SK-N-SH (cell line): ENCODE measurements around the gene FAM83F. TPM values are rescaled to one million over a fixed set of nuclear protein-coding genes. Genes with fewer than 3 reads are reported as not detected.

Experiments
- CTCF ChIA-PET: fragments of 300-600, 350-600 bp; formaldehyde crosslinking; extraction: SDS; loops from one replicate; lab custom pipeline; 2021; lab: Yijun Ruan, JAX
- POLR2A ChIA-PET: fragments of 350-600 bp; sonication (Branson Sonifier 250); formaldehyde crosslinking; extraction: SDS; loops from one replicate; lab custom pipeline; 2020; ENCODE audit warnings: antibody characterized with exemption, inconsistent platforms; lab: Yijun Ruan, JAX
- DNase-seq: peaks from one replicate; pipeline ENCODE4 v3.0.0; 2012
- H2AFZ ChIP-seq: fragments of 200-600 bp; sonication (generic); 2 replicates; pipeline ENCODE4 v1.8.1; 2016; ENCODE audit warnings: antibody characterized with exemption, mild to moderate bottlenecking, low read depth
- H3F3A ChIP-seq: fragments of 200-600 bp; sonication (generic); replicated peaks from 2 replicates; pipeline ENCODE3; 2016; ENCODE audit warnings: antibody characterized with exemption, mild to moderate bottlenecking; ENCODE audit not compliant: insufficient read depth
- H3K27ac ChIP-seq, 2 experiments: fragments of 200-500 bp in 1 of 2; fragments of 200-600 bp in 1 of 2; sonication (Bioruptor generic) in 1 of 2; sonication (generic), shearing (Covaris generic) in 1 of 2; 2 replicates each; pipeline versions ENCODE4 v1.5.1 to v1.6.1; 2014 to 2016; ENCODE audit warnings: low read depth in 2 of 2, inconsistent platforms in 1 of 2, low read length in 1 of 2, mild to moderate bottlenecking in 1 of 2, mixed read lengths in 1 of 2
- H3K27me3 ChIP-seq: fragments of 200-600 bp; sonication (generic), shearing (Covaris generic); 2 replicates; pipeline ENCODE4 v1.6.1; 2016; ENCODE audit warnings: mixed run types; ENCODE audit not compliant: insufficient read depth
- H3K36me3 ChIP-seq, 2 experiments: fragments of 200-500 bp in 1 of 2; fragments of 200-600 bp in 1 of 2; sonication (Bioruptor generic) in 1 of 2; sonication (generic) in 1 of 2; replicated peaks in 1 of 2; 2 replicates each; pipeline versions ENCODE3 to v1.5.1; 2014 to 2016; ENCODE audit warnings: low read length in 1 of 2, mild to moderate bottlenecking in 1 of 2; ENCODE audit not compliant: insufficient read depth in 2 of 2, control insufficient read depth in 1 of 2
- H3K4me1 ChIP-seq, 2 experiments: fragments of 200-500 bp in 1 of 2; fragments of 200-600 bp in 1 of 2; sonication (Bioruptor generic) in 1 of 2; sonication (generic), shearing (Covaris generic) in 1 of 2; 2 replicates each; pipeline versions ENCODE4 v1.5.1 to v1.6.1; 2014 to 2016; ENCODE audit warnings: low read depth in 1 of 2, low read length in 1 of 2, mixed run types in 1 of 2; ENCODE audit not compliant: insufficient read depth in 2 of 2, control insufficient read depth in 1 of 2
- H3K4me2 ChIP-seq: fragments of 200-600 bp; sonication (generic), shearing (Covaris generic); 2 replicates; pipeline ENCODE4 v1.6.1; 2017; ENCODE audit warnings: mixed run types
- H3K4me3 ChIP-seq, 2 experiments: fragments of 200-500 bp in 1 of 2; fragments of 200-600 bp in 1 of 2; sonication (Bioruptor generic) in 1 of 2; sonication (generic), shearing (Covaris generic) in 1 of 2; 2 replicates each; pipeline versions ENCODE4 v1.5.1 to v1.8.1; 2014 to 2016; ENCODE audit warnings: low read depth in 2 of 2, inconsistent platforms in 1 of 2, low read length in 1 of 2, mild to moderate bottlenecking in 1 of 2, mixed read lengths in 1 of 2, moderate library complexity in 1 of 2
- H3K79me2 ChIP-seq: fragments of 200-600 bp; sonication (generic); 2 replicates; pipeline ENCODE4 v1.8.1; 2017; ENCODE audit warnings: mild to moderate bottlenecking; ENCODE audit not compliant: insufficient read depth
- H3K9ac ChIP-seq: fragments of 200-600 bp; sonication (generic); 2 replicates; pipeline ENCODE4 v1.6.1; 2017; ENCODE audit warnings: mixed run types
- H3K9me2 ChIP-seq: fragments of 200-600 bp; sonication (generic); 2 replicates; pipeline ENCODE4 v1.6.1; 2017; ENCODE audit warnings: mixed run types
- H3K9me3 ChIP-seq: fragments of 200-600 bp; sonication (generic); 2 replicates; pipeline ENCODE4 v1.6.1; 2017; ENCODE audit warnings: mixed run types, mild to moderate bottlenecking, moderate library complexity
- H4K20me1 ChIP-seq: fragments of 200-600 bp; sonication (generic); 2 replicates; pipeline ENCODE4 v1.6.1; 2017; ENCODE audit warnings: mild to moderate bottlenecking, mixed run types; ENCODE audit not compliant: insufficient read depth
- CHD2 ChIP-seq: fragments of 150-350 bp; IDR thresholded peaks from 2 replicates; pipeline ENCODE4 v1.6.1; 2018; ENCODE audit warnings: low read length; ENCODE audit not compliant: partially characterized antibody
- ELF1 ChIP-seq: IDR thresholded peaks from 2 replicates; pipeline ENCODE4 v1.4.0; 2012
- EP300 ChIP-seq, 2 experiments: IDR thresholded peaks; 2 replicates each; pipeline versions ENCODE4 v1.4.0 to v1.6.1; 2012; ENCODE audit warnings: borderline replicate concordance in 1 of 2, low read depth in 1 of 2, low read length in 1 of 2
- FOSL2 ChIP-seq: IDR thresholded peaks from 2 replicates; pipeline ENCODE4 v1.4.0; 2012; ENCODE audit warnings: low read depth, mild to moderate bottlenecking, moderate library complexity, borderline replicate concordance
- FOXM1 ChIP-seq: IDR thresholded peaks from 2 replicates; pipeline ENCODE4 v1.4.0; 2012; ENCODE audit warnings: low read depth, mild to moderate bottlenecking
- MXI1 ChIP-seq: IDR thresholded peaks from 2 replicates; pipeline ENCODE4 v1.6.1; 2012; ENCODE audit warnings: mild to moderate bottlenecking, low read depth, low read length, improper control_type of control experiment
- RCOR1 ChIP-seq: fragments of 150-350 bp; IDR thresholded peaks from 2 replicates; pipeline ENCODE4 v1.6.1; 2017; ENCODE audit warnings: antibody characterized with exemption, low read length
- RFX5 ChIP-seq: IDR thresholded peaks from 2 replicates; pipeline ENCODE4 v1.6.1; 2012; ENCODE audit warnings: mild to moderate bottlenecking, improper control_type of control experiment, low read length
- SIN3A ChIP-seq: IDR thresholded peaks from 2 replicates; pipeline ENCODE4 v1.6.1; 2012; ENCODE audit warnings: low read depth, mild to moderate bottlenecking, low read length, moderate library complexity, borderline replicate concordance
- TAF1 ChIP-seq: IDR thresholded peaks from 2 replicates; pipeline ENCODE4 v1.6.1; 2012; ENCODE audit warnings: low read depth, mild to moderate bottlenecking, low read length, moderate library complexity, borderline replicate concordance
- TCF12 ChIP-seq: IDR thresholded peaks from 2 replicates; pipeline ENCODE4 v1.4.0; 2012
- TEAD4 ChIP-seq: IDR thresholded peaks from 2 replicates; pipeline ENCODE4 v1.4.0; 2012; ENCODE audit warnings: mild to moderate bottlenecking, borderline replicate concordance; ENCODE audit not compliant: insufficient read depth
- YY1 ChIP-seq: IDR thresholded peaks from 2 replicates; pipeline ENCODE4 v1.4.0; 2012; ENCODE audit warnings: low read depth, mild to moderate bottlenecking
- WGBS: methylation state at CpG from one replicate; pipeline ENCODE4 v1.1.6; 2017; ENCODE audit warnings: low lambda C conversion rate; 5-methylcytosine and 5-hydroxymethylcytosine counted together
- polyA plus RNA-seq, 3 experiments: library from polyadenylated mRNA; depleted of rRNA; stranded (reverse); fragments of >200 nt; gene quantifications; 2 replicates each; pipeline ENCODE4 v1.2.3, GENCODE V29; 2012
- TF ChIP-seq, protein P1 (sequence below): fragments of 150-350 bp; IDR thresholded peaks from 2 replicates; pipeline ENCODE4 v1.6.1; 2016; ENCODE audit warnings: mild to moderate bottlenecking, low read depth, low read length
- TF ChIP-seq, protein P2 (sequence below): IDR thresholded peaks from 2 replicates; pipeline ENCODE4 v1.4.0; 2012; ENCODE audit warnings: low read depth, borderline replicate concordance
- TF ChIP-seq, protein P3 (sequence below): fragments of 200-600 bp; sonication (generic); IDR thresholded peaks from 2 replicates; pipeline ENCODE4 v1.6.1; 2017; ENCODE audit warnings: antibody characterized with exemption, mild to moderate bottlenecking, moderate library complexity
- TF ChIP-seq, protein P4 (sequence below): fragments of 150-350 bp; IDR thresholded peaks from 2 replicates; pipeline ENCODE4 v1.6.1; 2017; ENCODE audit warnings: antibody characterized with exemption, low read length, low read depth, borderline replicate concordance

Gene FAM83F
- polyA plus RNA-seq, 1 of the 3 experiments (the other 2 are of a cell fraction), result not detected

DNA sequence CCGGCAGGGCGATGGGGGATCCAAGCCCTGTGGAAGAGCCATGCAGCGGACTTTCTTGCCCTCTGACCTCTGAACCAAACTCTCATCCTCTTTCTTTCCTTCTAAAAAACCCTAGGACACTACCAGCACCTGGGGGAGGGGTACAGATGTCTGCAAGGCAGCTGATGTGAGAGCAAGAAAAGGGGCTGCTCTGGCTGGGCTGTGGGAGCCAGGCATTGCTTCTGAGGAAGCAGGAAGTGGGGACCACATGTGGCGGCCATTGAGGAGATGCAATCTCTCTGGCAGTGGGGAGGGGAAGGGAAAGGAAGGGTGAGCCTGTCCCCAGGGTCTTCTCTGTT lies 36.0 kb downstream of the FAM83F start:
- Histone ChIP-seq H3K4me1 (peaks cover 0 to 11% of the 10 kb centered on the region in 2 experiments; a peak in 1 of 4 replicates), H3K4me3 (no peak overlapping the region), H3K27me3 (no peaks in the 10 kb centered on the region), H3K9ac (no peak overlapping the region), H3K36me3 (no peaks in the 10 kb centered on the region), H3F3A (no peaks in the 10 kb centered on the region), H3K79me2 (no peaks in the 10 kb centered on the region), H2AFZ (no peak overlapping the region), H3K9me2 (no peaks in the 10 kb centered on the region), H3K27ac (no peak overlapping the region), H3K9me3 (no peaks in the 10 kb centered on the region), H4K20me1 (no peaks in the 10 kb centered on the region), H3K4me2 (no peak overlapping the region)
- CTCF ChIA-PET, result interaction anchor here (3.2 kb wide), 1 partner anchor 496 kb away, joined by 17 read pairs; no protein-coding TSS in a partner anchor
- POLR2A ChIA-PET, result interaction anchor here (1.3 kb wide), 1 partner anchor 14 kb away, joined by 4 read pairs; no protein-coding TSS in a partner anchor
- WGBS, result 80% methylated on average over 2 of the region's 4 CpGs
- DNase-seq, result no peak
- no peak for TF ChIP-seq CHD2
- TF ChIP-seq TCF12, result no peak
- no peak for TF ChIP-seq FOXM1
- TF ChIP-seq ELF1, result no peak
- TF ChIP-seq FOSL2, result no peak
- TF ChIP-seq YY1, result no peak
- TF ChIP-seq, protein P1, sequence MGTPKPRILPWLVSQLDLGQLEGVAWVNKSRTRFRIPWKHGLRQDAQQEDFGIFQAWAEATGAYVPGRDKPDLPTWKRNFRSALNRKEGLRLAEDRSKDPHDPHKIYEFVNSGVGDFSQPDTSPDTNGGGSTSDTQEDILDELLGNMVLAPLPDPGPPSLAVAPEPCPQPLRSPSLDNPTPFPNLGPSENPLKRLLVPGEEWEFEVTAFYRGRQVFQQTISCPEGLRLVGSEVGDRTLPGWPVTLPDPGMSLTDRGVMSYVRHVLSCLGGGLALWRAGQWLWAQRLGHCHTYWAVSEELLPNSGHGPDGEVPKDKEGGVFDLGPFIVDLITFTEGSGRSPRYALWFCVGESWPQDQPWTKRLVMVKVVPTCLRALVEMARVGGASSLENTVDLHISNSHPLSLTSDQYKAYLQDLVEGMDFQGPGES, result no peak
- no peak for TF ChIP-seq RFX5
- TF ChIP-seq EP300 (IDR thresholded peaks at IDR 0.05; ENCODE audit: borderline replicate concordance in 1 of 2, low read depth in 1 of 2, low read length in 1 of 2), result no peak
- TF ChIP-seq, protein P2, sequence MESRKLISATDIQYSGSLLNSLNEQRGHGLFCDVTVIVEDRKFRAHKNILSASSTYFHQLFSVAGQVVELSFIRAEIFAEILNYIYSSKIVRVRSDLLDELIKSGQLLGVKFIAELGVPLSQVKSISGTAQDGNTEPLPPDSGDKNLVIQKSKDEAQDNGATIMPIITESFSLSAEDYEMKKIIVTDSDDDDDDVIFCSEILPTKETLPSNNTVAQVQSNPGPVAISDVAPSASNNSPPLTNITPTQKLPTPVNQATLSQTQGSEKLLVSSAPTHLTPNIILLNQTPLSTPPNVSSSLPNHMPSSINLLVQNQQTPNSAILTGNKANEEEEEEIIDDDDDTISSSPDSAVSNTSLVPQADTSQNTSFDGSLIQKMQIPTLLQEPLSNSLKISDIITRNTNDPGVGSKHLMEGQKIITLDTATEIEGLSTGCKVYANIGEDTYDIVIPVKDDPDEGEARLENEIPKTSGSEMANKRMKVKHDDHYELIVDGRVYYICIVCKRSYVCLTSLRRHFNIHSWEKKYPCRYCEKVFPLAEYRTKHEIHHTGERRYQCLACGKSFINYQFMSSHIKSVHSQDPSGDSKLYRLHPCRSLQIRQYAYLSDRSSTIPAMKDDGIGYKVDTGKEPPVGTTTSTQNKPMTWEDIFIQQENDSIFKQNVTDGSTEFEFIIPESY, result no peak
- no peak for TF ChIP-seq MXI1
- no peak for TF ChIP-seq TEAD4
- TF ChIP-seq, protein P3, sequence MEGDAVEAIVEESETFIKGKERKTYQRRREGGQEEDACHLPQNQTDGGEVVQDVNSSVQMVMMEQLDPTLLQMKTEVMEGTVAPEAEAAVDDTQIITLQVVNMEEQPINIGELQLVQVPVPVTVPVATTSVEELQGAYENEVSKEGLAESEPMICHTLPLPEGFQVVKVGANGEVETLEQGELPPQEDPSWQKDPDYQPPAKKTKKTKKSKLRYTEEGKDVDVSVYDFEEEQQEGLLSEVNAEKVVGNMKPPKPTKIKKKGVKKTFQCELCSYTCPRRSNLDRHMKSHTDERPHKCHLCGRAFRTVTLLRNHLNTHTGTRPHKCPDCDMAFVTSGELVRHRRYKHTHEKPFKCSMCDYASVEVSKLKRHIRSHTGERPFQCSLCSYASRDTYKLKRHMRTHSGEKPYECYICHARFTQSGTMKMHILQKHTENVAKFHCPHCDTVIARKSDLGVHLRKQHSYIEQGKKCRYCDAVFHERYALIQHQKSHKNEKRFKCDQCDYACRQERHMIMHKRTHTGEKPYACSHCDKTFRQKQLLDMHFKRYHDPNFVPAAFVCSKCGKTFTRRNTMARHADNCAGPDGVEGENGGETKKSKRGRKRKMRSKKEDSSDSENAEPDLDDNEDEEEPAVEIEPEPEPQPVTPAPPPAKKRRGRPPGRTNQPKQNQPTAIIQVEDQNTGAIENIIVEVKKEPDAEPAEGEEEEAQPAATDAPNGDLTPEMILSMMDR, result no peak
- no peak for TF ChIP-seq TAF1
- TF ChIP-seq, protein P4, sequence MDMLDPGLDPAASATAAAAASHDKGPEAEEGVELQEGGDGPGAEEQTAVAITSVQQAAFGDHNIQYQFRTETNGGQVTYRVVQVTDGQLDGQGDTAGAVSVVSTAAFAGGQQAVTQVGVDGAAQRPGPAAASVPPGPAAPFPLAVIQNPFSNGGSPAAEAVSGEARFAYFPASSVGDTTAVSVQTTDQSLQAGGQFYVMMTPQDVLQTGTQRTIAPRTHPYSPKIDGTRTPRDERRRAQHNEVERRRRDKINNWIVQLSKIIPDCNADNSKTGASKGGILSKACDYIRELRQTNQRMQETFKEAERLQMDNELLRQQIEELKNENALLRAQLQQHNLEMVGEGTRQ, result no peak
- no peak for TF ChIP-seq RCOR1
- no peak for TF ChIP-seq SIN3A
